GM18498 (cell line): Measurements from ENCODE around the gene MMEL1.
"Not testable (repeated sequence)": the region's sequence is repeated elsewhere in the genome, so short reads cannot be mapped to it uniquely, and the experiment has no call there.

Experiments
- ATAC-seq: cut with Tn5 transposase; IDR thresholded peaks from one replicate; pipeline ENCODE4 v1.9.1; 2021; ENCODE audit warnings: mild to moderate bottlenecking, moderate library complexity; ENCODE audit not compliant: unreplicated experiment

The MMEL1 gene

GRCh38 chr1:2575801-2576663 is 56.8 kb downstream of the MMEL1 start:
- no peak for ATAC-seq

GRCh38 chr1:2574350-2574749 is 58.5 kb downstream of the MMEL1 start:
- no peak for ATAC-seq

GRCh38 chr1:2573250-2573920 is 59.4 kb downstream of the MMEL1 start:
- no peak for ATAC-seq

- ATAC-seq, result no peak
Measured at GRCh38 chr1:2571348-2571747, 61.5 kb downstream of the MMEL1 start.

- no peak for ATAC-seq
Measured at GRCh38 chr1:2570332-2570731, 62.5 kb downstream of the MMEL1 start.

GRCh38 chr1:2569703-2570102 is 63.1 kb downstream of the MMEL1 start:
- not testable (repeated sequence) for ATAC-seq

- ATAC-seq, result no peak
Measured at GRCh38 chr1:2569060-2569459, 63.8 kb downstream of the MMEL1 start.

GRCh38 chr1:2568187-2568816 is 64.5 kb downstream of the MMEL1 start:
- not testable (repeated sequence) for ATAC-seq

GRCh38 chr1:2567083-2567679 is 65.6 kb downstream of the MMEL1 start:
- ATAC-seq, result no peak

- ATAC-seq, result no peak
Measured at GRCh38 chr1:2566101-2567045, 66.4 kb downstream of the MMEL1 start.

GRCh38 chr1:2564815-2565374 is 67.9 kb downstream of the MMEL1 start:
- ATAC-seq, result no peak

GRCh38 chr1:2564006-2564814 is 68.6 kb downstream of the MMEL1 start:
- no peak for ATAC-seq

GRCh38 chr1:2563205-2563604 is 69.6 kb downstream of the MMEL1 start:
- no peak for ATAC-seq

- no peak for ATAC-seq
Measured at GRCh38 chr1:2561898-2562895, 70.6 kb downstream of the MMEL1 start.

GRCh38 chr1:2561446-2561845 is 71.4 kb downstream of the MMEL1 start:
- ATAC-seq, result no peak

GRCh38 chr1:2560299-2561073 is 72.3 kb downstream of the MMEL1 start:
- no peak for ATAC-seq
